ENCODE results near the gene CARS2.
"Not testable (repeated sequence)": the region's sequence is repeated elsewhere in the genome, so short reads cannot be mapped to it uniquely, and the experiment has no call there.

The CARS2 gene

GRCh38 chr13:110635405-110636002 is 70.4 kb downstream of the CARS2 start:
- DNase-seq: no peak

- no peak for DNase-seq
Observed at GRCh38 chr13:110634558-110634957, 71.4 kb downstream of the CARS2 start.

GRCh38 chr13:110633776-110634175 is 72.1 kb downstream of the CARS2 start:
- DNase-seq: no peak

- not testable (repeated sequence) for DNase-seq
Observed at GRCh38 chr13:110632255-110632654, 73.7 kb downstream of the CARS2 start.

- no peak for DNase-seq
Observed at GRCh38 chr13:110630566-110631119, 75.3 kb downstream of the CARS2 start.

GRCh38 chr13:110629735-110630134 is 76.2 kb downstream of the CARS2 start:
- peak in 1 of 2 donors; percentile 34 for DNase-seq

GRCh38 chr13:110628952-110629701 is 76.8 kb downstream of the CARS2 start:
- DNase-seq: no peak

- DNase-seq: no peak
Observed at GRCh38 chr13:110628477-110628793, 77.5 kb downstream of the CARS2 start.

- DNase-seq: no peak
Observed at GRCh38 chr13:110627761-110628476, 78.0 kb downstream of the CARS2 start.

- no peak for DNase-seq
Observed at GRCh38 chr13:110627351-110627750, 78.6 kb downstream of the CARS2 start.

GRCh38 chr13:110626521-110626920 is 79.4 kb downstream of the CARS2 start:
- DNase-seq: no peak

- DNase-seq: no peak
Observed at GRCh38 chr13:110625771-110626321, 80.1 kb downstream of the CARS2 start.

- no peak for DNase-seq
Observed at GRCh38 chr13:110624766-110625756, 80.9 kb downstream of the CARS2 start.

- DNase-seq: no peak
Observed at GRCh38 chr13:110620596-110620995, 85.3 kb downstream of the CARS2 start.

GRCh38 chr13:110618780-110619179 is 87.1 kb downstream of the CARS2 start:
- no peak for DNase-seq

GRCh38 chr13:110618167-110618566 is 87.7 kb downstream of the CARS2 start:
- DNase-seq: no peak

- DNase-seq: no peak
Observed at GRCh38 chr13:110617321-110618072, 88.4 kb downstream of the CARS2 start.

- DNase-seq: peak in 1 of 2 donors; percentile 27
Observed at GRCh38 chr13:110616103-110617101, 89.5 kb downstream of the CARS2 start.

GRCh38 chr13:110615322-110616102 is 90.4 kb downstream of the CARS2 start, which contains the start of gene NAXD:
TSS of gene NAXD (plus strand) at chr13:110615545. CDS start at chr13:110615602, 57 bp downstream.
- DNase-seq: peak; percentile 79 to 81
